ENCODE measurements around the gene AGPAT3.
"Not testable (repeated sequence)": the region's sequence is repeated elsewhere in the genome, so short reads cannot be mapped to it uniquely, and the experiment has no call there.

The AGPAT3 gene, protein sequence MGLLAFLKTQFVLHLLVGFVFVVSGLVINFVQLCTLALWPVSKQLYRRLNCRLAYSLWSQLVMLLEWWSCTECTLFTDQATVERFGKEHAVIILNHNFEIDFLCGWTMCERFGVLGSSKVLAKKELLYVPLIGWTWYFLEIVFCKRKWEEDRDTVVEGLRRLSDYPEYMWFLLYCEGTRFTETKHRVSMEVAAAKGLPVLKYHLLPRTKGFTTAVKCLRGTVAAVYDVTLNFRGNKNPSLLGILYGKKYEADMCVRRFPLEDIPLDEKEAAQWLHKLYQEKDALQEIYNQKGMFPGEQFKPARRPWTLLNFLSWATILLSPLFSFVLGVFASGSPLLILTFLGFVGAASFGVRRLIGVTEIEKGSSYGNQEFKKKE

DNA sequence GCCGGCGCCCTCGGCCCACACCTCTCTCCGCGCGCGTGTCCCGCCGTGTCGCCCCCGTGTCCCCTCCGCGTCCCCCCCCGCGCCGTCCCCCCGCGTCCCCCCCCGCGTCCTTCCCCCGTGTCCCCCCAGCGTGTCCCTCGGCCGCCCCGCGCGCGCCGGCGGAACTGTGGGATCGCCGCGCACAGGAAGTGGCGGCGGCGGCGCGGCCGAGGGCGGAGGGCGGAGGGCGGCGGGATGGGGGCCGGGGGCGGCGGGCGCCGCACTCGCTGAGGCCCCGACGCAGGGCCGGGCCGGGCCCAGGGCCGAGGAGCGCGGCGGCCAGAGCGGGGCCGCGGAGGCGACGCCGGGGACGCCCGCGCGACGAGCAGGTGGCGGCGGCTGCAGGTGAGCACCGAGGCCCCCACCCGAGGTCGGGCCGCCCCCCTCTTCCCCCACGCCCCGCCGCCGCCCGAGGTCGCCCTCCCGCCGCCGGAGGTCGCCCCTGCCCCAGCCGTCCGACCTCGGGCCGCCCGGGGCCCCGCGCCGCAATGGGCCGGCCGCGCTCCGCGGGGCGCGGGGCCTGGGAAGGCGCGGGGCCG lies at the start of gene AGPAT3:
Gene AGPAT3, plus strand, starts transcription at position 262 of the 578 bp plus-strand sequence. CDS start 94,459 bp downstream, outside the sequence.
- peak in 4 of 10 donors; percentile 21 to 79 (median 34) for DNase-seq

DNA sequence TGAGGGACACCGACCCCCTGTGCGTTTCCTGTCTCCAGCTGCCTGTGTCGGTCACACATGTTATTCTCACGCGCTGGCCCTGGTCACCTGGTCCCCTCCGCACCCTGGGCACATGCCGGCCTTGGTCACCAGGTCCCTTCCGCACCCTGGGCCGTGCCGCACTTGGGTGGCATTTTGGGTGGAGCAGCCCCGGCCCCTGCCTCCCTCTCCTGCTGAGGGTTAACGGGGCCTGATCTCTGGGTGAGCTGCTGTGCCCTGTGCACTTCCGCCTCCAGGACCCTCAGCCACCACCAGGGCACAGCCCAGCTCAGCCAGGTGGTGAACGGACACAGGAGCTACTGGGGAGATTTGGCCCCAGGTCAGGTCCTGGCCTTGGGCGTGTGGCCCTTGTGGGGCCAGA lies 49.0 kb upstream of the AGPAT3 start:
- peak in 4 of 10 donors; percentile 11 to 84 (median 51) for DNase-seq
- intact Hi-C loops (cut with DNase I) = no loop called here

More for the DNA sequence above, at the start of gene AGPAT3:
- intact Hi-C loops (cut with DNase I) = loop anchor here (5.0 kb wide), 1 partner anchor 57 kb away; no protein-coding TSS in a partner anchor

DNA sequence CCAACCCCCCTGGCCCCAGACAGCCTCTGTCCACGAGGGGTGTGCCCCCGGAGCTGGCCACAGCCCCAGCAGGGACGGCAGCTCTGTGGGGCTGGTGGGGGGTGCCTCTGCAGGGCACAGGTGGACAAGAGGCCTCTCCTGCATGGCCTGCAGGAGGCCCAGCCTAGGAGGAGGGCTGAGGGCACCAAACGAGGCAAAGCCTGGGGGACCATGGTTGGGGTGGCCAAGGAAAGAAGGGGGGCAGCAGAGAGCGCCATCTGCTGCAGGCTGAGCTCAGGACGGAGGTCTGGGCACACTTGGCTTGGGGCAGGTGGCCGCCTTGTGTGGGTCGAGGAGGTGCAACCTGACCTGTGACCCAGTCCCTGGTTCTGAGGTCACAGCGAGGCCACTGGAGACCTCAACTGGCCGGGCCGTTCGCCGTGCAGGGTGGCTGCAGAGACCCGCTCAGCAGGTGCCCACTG lies 48.4 kb upstream of the AGPAT3 start:
- peak in 4 of 10 donors; percentile 13 to 68 (median 57) for DNase-seq
- intact Hi-C loops (cut with DNase I) = no loop called here

DNA sequence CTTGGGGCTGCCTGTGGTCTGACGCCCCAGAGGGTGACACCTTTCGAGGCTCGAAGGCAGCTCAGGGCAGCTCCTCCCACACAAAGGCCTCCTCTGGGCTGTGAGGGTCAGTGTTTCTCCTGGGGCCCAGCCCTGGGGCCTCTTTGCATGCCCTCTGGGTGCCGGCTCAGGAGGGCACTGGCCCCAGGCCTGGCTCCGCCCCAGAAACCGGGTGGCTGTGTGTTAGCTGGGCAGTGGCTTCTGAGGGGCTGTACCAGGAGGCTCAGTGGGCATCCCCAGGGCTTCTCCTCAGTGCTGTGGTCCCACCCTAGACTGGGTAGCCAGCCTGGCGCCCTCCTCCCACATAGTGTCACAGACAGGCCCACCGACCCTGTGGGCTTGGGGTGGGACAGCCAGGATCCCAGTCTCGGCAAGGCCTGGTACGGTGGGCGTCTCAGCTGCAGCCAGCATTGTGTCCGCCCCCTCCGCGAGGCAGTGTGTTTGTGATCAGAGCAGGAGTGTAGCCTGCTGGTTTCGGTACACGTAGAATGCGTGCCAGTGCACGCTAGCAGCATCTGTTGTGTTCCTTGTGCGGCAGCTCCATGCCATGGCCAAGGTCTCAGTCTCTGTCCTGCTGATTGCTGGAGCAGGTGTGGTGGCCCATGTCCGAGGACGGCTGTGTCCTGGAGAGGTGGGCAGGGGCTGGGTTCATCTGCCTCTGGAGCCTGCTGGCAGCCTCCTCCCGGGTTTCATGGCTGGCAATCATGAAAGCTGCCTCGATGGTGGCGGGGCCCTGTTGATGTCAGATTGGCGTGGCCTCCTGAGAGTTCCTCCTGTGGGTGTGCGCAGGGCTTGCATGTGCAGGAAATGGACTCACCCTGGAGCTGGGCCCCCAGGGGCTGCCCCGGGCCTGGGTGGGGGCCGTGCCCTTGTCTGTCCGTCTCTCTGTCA lies 47.6 kb upstream of the AGPAT3 start:
- DNase-seq = peak in 4 of 10 donors; percentile 22 to 82 (median 74)
- intact Hi-C loops (cut with DNase I) = no loop called here

DNA sequence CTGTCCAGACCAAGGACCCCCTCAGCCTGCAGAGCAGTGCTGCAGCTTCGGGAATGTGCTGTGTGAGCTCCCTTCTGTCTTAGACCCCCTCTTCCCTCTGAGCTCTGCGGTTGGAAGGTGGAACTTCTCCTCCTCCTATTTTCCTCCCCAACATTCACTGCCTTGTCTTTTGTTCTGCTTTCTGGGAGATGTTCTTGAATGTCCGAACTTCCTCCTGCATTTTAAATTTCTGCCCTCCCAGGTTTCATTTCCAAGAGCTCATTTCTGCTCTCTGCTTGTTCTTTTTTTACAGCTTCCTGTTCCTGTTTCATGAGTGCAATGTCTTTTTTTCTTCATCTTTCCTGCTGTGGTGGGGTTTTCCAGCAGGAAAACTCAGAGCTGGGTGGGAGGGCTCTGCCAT lies 46.3 kb upstream of the AGPAT3 start:
- intact Hi-C loops (cut with DNase I) = no loop called here

DNA sequence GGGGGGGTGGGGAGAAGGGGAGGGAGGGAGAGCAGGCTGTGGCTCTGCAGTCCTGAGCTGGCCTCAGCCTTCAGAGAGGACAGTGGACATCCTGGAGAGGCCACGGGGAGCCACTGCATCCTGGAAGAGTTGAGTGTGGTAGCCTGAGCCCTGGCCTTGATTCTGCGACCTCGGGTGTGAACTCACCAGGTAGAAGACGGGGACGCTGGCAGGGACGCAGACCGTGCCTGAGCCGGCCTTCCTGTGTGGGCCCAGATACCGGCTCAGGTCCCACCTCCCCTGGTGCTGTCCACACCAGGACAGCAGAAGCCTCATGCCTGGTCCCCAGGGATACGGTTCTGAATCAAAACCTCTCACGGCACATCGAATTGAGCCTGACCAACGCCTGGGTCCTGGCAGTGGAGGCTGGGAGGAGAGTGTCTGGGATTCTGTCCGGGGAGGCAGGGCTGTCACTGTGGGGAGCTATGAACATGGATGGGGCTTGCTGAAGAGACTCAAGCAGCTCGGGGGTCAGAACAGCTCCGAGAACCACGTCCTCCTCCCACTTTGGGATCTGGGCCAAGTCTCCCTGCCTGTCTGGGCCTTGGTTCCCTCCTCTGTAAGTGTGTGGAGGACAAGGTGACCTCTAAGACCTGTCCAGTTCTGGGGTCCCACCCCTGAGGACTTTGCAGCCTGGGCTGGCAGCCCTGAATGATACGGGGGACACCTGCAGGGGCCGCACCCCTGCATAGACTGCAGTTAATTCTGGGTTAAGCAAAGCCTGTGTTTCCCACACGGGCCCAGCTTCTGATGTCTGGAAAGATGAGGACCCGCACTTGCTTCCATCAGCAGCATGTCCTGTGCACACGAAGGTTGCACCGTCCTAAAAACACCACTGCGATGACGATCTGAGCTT lies 45.3 kb upstream of the AGPAT3 start:
- peak in 3 of 10 donors; percentile 59 to 65 (median 62) for DNase-seq
- intact Hi-C loops (cut with DNase I) = no loop called here

More for the DNA sequence above, 46.3 kb upstream of the AGPAT3 start:
- DNase-seq = peak in 2 of 10 donors; percentile 22 to 48

DNA sequence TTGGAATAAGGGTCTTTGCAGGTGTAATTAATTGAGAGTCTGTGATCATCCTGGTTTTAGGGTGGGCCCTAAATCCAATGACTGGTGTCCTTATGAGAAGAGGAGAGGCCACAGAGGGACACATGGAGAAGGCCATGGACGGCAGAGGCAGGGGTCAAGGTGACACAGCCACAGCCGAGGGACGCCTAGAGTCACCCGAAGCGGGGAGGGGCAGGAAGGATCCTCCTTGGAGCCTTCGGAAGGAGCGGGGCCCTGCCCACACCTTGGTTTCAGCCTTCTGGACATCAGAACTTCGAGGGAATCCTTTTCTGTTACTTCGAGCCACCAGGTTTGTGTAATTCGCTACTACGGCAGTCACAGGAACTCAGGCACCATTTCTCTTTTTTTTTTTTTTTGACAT lies 44.6 kb upstream of the AGPAT3 start:
- intact Hi-C loops (cut with DNase I) = no loop called here
- DNase-seq = peak in 3 of 10 donors; percentile 19 to 73 (median 54)

DNA sequence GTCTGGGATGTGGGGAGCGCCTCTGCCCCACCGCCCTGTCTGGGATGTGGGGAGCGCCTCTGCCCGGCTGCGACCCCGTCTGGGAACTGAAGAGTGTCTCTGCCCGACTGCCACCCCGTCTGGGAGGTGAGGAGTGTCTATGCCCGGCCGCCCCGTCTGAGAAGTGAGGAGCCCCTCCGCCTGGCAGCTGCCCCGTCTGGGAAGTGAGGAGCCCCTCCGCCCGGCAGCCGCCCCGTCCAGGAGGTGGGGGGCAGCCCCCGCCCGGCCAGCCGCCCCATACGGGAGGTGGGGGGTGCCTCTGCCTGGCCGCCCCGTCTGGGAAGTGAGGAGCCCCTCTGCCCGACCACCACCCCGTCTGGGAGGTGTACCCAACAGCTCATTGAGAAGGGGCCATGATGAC lies 42.9 kb upstream of the AGPAT3 start:
- intact Hi-C loops (cut with DNase I) = not testable (repeated sequence)
- DNase-seq = peak in 3 of 10 donors; percentile 54 to 78 (median 60)

DNA sequence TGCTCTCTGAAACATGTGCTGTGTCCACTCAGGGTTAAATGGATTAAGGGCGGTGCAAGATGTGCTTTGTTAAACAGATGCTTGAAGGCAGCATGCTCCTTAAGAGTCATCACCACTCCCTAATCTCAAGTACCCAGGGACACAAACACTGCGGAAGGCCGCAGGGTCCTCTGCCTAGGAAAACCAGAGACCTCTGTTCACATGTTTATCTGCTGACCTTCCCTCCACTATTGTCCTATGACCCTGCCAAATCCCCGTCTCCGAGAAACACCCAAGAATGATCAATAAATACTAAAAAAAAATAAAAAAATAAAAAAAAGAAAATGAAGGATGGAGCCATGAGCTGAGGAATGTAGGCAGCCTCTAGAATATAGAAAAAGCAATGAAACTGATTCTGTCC lies 42.3 kb upstream of the AGPAT3 start:
- DNase-seq; intact Hi-C loops (cut with DNase I): not testable (repeated sequence)

DNA sequence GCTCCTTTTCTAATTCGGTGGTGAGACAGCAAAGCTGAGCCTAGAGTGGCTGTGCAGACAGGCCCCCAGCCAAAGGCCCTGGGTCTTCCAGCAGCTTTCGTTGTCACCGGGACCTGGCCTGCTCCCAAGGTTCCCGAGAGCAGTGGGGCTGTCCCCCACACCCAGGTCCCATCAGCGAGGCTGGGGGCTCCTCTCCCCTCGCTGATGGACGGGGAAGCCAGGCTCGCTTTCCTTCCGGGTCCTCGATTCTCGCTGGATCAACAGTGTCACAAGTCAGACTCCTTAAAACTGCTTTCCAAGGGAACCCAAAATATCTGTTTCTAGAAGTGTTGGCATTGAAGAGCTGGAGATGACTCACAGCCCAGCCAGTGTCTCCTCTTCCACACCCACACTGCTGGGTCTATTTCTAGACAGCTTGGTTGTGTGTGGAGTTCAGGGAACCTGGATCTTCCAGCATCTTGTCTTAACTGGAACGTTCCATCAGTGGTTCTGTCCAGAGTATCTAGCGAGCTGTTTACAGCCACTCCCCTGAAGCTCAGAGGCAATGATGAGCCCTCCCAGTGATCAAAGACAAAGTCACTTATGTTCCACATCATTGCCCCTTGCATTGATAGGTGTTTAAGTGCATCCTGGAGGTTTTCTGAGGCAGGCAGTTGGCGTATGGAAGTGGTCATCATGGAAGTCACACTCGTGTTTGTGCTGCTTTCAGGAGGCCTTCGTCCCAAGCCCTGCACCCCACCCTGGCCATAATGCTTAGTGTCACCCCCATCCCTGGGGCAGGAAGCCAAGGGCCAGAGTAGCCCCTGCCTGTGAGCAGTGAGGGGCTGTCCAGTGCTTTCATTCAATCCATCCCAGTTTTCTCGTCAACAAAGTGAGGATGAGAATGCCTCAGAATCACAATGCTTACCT lies 40.4 kb upstream of the AGPAT3 start:
- DNase-seq = peak in 4 of 10 donors; percentile 34 to 91 (median 77)
- intact Hi-C loops (cut with DNase I) = no loop called here

DNA sequence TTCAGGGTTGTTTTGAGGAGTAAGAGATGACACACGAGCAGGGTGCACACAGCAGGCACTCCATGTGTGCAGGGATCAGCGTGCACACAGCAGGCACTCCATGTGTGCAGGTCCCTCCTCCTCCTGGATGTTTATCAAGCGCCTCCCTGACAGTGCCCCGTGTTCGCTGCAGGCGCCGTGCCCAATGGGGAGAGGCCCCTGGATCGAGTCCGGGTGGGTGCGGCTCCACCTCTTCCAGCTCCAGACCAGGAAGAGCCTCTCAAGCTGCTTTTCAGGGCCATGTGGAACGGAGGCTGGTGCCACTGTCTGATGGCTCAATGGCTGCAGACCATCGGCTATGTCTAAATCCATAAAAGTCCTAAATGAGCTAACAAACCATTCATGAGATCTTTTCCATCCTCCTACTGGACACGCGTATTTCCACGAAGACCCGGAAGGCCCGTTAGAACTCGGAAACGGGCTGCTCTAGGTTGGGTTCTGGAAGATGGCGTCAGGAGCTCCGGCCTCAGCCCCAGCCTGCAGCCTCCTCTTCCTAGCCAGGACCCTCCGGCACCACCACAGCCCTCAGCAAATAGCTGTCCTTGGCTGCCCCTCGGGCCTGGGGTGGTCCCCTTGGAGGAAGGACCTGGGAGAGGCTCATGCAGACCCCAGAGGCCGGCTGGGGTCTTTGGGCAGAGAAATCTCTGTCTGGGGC lies 39.6 kb upstream of the AGPAT3 start:
- DNase-seq = peak in 3 of 10 donors; percentile 57 to 66 (median 60)
- intact Hi-C loops (cut with DNase I) = no loop called here

DNA sequence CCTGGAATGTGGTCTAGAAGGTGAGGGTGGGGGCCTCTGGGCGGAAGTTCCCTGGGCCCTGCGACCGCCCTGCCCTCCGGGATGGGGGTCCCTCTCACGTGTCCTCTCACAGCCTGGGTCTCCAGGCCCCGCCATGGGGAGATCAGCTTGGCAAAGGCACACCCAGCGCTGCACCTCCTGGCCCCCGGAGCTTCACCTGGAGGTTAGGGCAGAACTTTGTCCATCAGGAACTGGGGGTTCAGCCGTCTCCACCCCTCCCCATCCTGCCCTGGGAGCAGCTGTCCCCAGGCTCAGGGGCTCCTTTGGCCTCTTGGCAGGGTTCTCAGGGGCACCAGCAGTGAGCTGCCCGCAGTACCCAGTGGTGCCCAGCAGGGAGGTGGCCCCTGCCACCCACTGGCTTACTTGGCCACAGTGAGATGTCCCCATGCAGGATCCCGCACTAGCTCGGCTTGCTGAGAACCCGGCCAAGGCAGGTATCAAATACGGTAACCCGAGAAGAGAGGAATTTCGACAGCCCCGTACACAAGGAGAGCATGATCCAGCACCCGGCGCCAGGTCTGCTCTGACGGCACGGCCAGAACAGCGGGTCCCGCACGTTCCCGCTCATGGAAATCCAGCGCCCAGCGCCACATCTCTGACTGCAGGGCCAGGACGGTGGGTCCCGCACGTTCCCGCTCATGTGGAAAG lies 38.9 kb upstream of the AGPAT3 start:
- intact Hi-C loops (cut with DNase I) = no loop called here
- DNase-seq = peak in 3 of 10 donors; percentile 63 to 80 (median 71)

DNA sequence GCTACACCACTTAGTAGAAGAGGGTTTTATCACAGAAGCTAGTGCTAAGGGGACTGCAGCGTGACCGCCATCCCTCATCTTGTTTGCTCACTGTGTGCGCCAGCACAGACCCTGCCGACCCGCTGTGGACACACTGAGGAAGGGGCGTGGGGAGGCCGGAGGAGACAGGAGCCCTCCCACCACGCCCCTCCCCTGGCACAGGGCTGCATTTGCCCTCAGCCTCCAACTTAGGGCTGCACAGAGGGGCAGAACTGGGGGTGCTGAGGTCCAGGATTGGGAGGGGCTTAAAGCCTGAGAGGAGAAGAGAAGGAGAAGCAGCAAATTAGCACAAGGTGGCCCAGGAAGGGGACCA lies 38.4 kb upstream of the AGPAT3 start:
- peak in 1 of 10 donors; percentile 69 for DNase-seq
- intact Hi-C loops (cut with DNase I) = no loop called here

DNA sequence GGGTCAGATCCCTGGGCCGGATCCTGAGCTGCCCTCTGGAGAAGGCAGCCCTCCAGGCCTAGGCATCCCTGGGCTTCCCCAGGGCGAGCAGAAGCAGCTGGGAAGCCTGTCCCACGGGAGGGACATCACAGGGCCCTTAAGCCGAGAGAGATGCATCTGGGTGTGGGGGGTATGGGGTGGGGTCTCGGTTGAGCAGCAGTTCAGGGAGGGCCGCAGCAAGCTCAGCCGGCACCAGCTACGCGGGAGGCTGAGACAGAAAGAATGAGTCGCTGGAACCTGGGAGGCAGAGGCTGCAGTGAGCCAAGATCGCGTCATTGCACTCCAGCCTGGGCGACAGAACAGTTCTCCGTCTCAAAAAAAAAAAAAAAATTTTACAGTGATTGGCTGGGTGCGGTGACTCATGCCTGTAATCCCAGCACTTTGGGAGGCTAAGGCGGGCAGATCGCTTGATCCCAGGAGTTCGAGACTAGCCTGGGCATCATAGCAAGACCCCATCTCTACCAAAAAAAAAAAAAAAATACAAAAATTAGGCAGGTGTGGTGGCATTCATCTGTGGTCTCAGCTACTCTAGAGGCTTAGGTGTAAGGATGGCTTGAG lies 37.9 kb upstream of the AGPAT3 start:
- intact Hi-C loops (cut with DNase I) = no loop called here
- peak in 4 of 10 donors; percentile 43 to 93 (median 78) for DNase-seq

DNA sequence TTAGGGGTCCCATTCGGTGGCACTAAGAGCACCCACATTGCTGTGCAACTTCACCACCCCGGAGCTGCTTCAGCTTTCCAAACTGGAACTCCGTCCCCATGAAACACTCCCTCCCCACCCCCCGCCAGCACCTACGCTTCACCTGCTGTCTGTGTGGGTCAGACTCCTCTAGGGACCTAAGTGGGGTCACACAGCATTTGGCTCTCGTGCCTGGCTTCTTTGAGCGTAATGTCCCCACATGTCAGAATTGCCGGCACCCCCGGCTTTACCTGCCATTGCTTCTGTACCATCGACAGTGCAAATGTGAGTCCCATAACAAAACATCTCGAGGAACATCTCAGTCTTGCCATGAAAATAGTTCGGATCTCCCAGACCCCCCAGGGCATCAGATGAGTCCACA lies 35.9 kb upstream of the AGPAT3 start:
- intact Hi-C loops (cut with DNase I) = no loop called here
- peak in 3 of 10 donors; percentile 45 to 53 (median 51) for DNase-seq

DNA sequence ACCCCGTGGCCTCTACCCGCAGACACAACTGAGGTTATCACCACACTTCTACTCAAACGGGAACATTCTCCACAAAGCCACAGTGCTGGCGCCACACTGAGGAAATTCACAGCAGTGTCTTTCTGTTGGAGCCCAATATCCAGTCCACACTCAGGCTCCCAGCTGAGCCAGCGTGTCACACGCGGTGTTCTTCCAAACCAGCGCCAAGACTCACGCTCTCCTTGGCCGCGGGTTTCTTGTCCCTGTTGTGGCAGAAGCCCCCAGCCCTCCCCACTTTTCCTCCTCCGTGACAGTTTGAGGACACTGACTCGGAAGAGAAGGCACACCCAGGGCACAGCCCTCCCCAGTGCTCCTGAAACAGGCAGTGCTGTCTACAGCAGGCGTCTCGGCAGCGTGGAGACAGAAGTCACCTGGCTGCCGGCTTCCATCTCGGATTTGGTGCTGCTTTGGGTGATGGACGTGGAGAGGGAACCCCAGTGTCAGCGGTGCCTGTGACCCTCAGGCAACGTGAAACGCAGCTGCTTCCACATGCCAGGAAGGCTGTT lies 35.4 kb upstream of the AGPAT3 start:
- intact Hi-C loops (cut with DNase I) = no loop called here

More for the DNA sequence above, 35.4 kb upstream of the AGPAT3 start:
- peak in 3 of 10 donors; percentile 61 to 70 (median 66) for DNase-seq
